Parathyroid adenoma (tissue), 2 donors: ENCODE results near the gene HHLA2.
A peak's percentile ranks its signal among the peaks of the same experiment; 100 is the strongest.

Experiments
- H2AFZ ChIP-seq: fragments of 300-600 bp; sonication (generic); one replicate; pipeline ENCODE4 v1.7.0; 2017; ENCODE audit warnings: antibody characterized with exemption, mild to moderate bottlenecking
- H3K27ac ChIP-seq: fragments of 300-600 bp; sonication (generic); one replicate; pipeline ENCODE4 v1.7.0; 2017
- H3K27me3 ChIP-seq: fragments of 300-600 bp; sonication (generic); one replicate; pipeline ENCODE4 v1.7.0; 2017; ENCODE audit warnings: low read length; ENCODE audit not compliant: control insufficient read depth, insufficient read depth
- H3K36me3 ChIP-seq: fragments of 300-600 bp; sonication (generic); one replicate; pipeline ENCODE4 v1.7.0; 2017; ENCODE audit warnings: low read length; ENCODE audit not compliant: control insufficient read depth, insufficient read depth
- H3K4me1 ChIP-seq: fragments of 300-600 bp; sonication (generic); one replicate; pipeline ENCODE4 v1.7.0; 2017; ENCODE audit warnings: control low read depth
- H3K4me2 ChIP-seq: fragments of 300-600 bp; sonication (generic); one replicate; pipeline ENCODE4 v1.7.0; 2017; ENCODE audit warnings: low read length
- H3K4me3 ChIP-seq: fragments of 300-600 bp; sonication (generic); one replicate; pipeline ENCODE4 v1.7.0; 2017; ENCODE audit warnings: low read depth, low read length
- H3K79me2 ChIP-seq: fragments of 300-600 bp; sonication (generic); one replicate; pipeline ENCODE4 v1.7.0; 2017; ENCODE audit warnings: control low read depth
- H3K9ac ChIP-seq: fragments of 300-600 bp; sonication (generic); one replicate; pipeline ENCODE4 v1.7.0; 2017; ENCODE audit warnings: mild to moderate bottlenecking
- H3K9me3 ChIP-seq: fragments of 300-600 bp; sonication (generic); one replicate; pipeline ENCODE4 v1.7.0; 2017; ENCODE audit warnings: low read length; ENCODE audit not compliant: control insufficient read depth
- TF ChIP-seq, protein P1 (sequence below): fragments of 300-600 bp; sonication (generic); IDR thresholded peaks from one replicate; pipeline ENCODE4 v1.7.0; 2017; ENCODE audit warnings: antibody characterized with exemption, mild to moderate bottlenecking
- donor health status: primary hyperparathyroidism.

The HHLA2 gene

GRCh38 chr3:108406661-108407206 lies 110.4 kb downstream of the HHLA2 start:
- Histone ChIP-seq H3K79me2 (no peaks in the 10 kb centered on the region), H3K27ac (no peak overlapping the region), H3K9me3 (no peaks in the 10 kb centered on the region), H3K9ac (no peak overlapping the region), H3K4me3 (no peak overlapping the region), H3K27me3 (no peaks in the 10 kb centered on the region), H3K36me3 (no peaks in the 10 kb centered on the region), H3K4me1 (no peaks in the 10 kb centered on the region), H3K4me2 (no peak overlapping the region), H2AFZ (no peak overlapping the region)
- TF ChIP-seq, protein P1, sequence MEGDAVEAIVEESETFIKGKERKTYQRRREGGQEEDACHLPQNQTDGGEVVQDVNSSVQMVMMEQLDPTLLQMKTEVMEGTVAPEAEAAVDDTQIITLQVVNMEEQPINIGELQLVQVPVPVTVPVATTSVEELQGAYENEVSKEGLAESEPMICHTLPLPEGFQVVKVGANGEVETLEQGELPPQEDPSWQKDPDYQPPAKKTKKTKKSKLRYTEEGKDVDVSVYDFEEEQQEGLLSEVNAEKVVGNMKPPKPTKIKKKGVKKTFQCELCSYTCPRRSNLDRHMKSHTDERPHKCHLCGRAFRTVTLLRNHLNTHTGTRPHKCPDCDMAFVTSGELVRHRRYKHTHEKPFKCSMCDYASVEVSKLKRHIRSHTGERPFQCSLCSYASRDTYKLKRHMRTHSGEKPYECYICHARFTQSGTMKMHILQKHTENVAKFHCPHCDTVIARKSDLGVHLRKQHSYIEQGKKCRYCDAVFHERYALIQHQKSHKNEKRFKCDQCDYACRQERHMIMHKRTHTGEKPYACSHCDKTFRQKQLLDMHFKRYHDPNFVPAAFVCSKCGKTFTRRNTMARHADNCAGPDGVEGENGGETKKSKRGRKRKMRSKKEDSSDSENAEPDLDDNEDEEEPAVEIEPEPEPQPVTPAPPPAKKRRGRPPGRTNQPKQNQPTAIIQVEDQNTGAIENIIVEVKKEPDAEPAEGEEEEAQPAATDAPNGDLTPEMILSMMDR = peak; percentile 65

DNA sequence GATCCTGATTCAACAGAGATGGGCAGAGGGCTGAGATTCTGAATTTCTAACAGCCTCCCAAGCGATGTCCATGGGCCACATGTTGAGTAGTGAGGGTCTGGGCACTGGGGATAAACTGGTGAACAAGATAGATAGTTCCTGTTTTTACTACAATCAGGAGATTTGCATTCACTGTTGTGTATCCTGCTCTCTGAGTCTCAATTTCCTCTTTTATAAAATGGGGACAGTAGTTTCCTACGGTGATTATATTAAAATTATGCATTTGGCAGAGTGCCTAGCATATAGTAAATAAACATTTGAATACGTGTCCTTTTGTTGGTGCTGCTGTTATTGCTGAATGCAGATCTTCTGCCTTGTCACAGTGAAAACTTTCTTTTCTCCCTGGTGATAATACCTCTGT lies 111.5 kb downstream of the HHLA2 start:
- Histone ChIP-seq H3K9me3 (no peaks in the 10 kb centered on the region), H3K9ac (no peak overlapping the region), H2AFZ (peak overlapping the region; percentile 8), H3K4me1 (no peaks in the 10 kb centered on the region), H3K4me3 (no peak overlapping the region), H3K4me2 (no peak overlapping the region), H3K27me3 (no peaks in the 10 kb centered on the region), H3K79me2 (no peaks in the 10 kb centered on the region), H3K36me3 (no peaks in the 10 kb centered on the region), H3K27ac (no peak overlapping the region)
- TF ChIP-seq, protein P1 = no peak

DNA sequence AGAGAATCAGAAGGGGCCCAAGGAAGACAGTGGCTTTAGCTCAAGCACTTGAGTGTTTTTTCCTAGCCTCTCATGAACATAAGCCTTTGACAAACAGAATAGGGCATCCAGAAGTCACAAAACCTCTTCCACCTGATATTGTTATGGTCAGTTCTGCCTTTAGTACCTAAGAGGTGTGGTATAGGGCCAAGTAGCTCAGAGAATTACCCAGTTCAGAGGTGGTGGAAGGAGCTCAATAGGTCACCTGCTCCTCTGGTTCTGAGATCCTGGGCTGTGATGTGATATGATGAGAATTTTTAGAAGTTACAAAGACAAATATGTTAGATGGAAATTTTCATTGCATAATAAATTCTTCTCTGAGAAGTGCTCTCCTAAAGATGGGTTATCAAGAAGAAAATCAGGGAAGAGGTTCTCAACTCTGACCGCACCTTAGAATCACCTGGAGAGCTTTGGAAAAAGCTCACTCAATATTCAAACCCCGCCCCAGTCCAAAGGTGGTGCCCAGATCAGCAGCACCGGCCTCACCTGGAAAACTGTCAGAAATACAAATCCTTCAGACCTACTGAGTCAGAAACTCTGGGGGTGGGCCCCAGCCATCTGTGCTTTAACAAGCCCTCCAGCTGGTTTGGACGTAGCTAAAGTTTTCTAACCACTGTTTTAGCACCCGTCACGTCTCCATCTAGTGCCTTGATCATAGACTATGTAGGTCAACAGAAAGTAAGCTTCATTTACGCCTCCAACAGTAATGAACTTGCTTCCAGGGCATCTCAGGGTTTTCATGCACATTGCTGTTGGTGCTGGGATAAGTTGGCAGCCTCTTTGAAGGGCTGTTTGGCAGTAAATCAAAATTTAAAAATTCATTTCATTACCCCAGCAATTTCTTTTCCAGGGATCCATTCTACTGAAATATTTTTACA lies 112.8 kb downstream of the HHLA2 start:
- Histone ChIP-seq H2AFZ (no peak overlapping the region), H3K27ac (no peak overlapping the region), H3K79me2 (no peaks in the 10 kb centered on the region), H3K36me3 (no peaks in the 10 kb centered on the region), H3K9me3 (no peaks in the 10 kb centered on the region), H3K27me3 (no peaks in the 10 kb centered on the region), H3K9ac (no peak overlapping the region), H3K4me3 (no peak overlapping the region), H3K4me2 (no peak overlapping the region), H3K4me1 (no peaks in the 10 kb centered on the region)
- TF ChIP-seq, protein P1 = no peak

DNA sequence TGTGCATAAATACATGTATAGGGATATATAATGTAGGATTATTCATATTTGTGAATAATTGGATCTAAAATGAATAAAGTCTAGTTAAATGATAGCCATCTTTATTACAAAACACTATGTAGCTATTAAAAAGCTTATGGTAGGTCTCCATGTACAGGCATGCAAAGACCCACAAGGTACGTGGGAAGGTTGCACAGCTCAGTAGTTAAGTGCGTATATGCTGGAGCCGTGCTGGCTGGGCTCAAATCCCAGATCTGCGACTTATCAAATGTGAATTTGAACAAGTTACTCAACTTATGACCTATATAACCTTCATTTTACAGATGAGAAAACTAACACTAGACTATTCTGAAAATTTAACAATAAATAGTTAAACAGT lies 113.4 kb downstream of the HHLA2 start:
- no peak overlapping the region for H2AFZ ChIP-seq
- H3K9me3 ChIP-seq = no peaks in the 10 kb centered on the region
- no peak overlapping the region for H3K9ac ChIP-seq
- H3K4me3 ChIP-seq = no peak overlapping the region
- H3K4me2 ChIP-seq = no peak overlapping the region
- H3K4me1 ChIP-seq = no peaks in the 10 kb centered on the region
- H3K27ac ChIP-seq = no peak overlapping the region
- TF ChIP-seq, protein P1 = no peak
- H3K36me3 ChIP-seq = no peaks in the 10 kb centered on the region
- H3K79me2 ChIP-seq = no peaks in the 10 kb centered on the region
- H3K27me3 ChIP-seq = no peaks in the 10 kb centered on the region
